K562 (cell line): ENCODE measurements around the gene ANXA3. TPM values are rescaled to one million over a fixed set of nuclear protein-coding genes. Genes with fewer than 3 reads are reported as not detected.

Experiments
- FOXM1 ChIP-seq, 2 experiments: fragments of 450-650 bp in 1 of 2; sonication (generic) in 1 of 2; formaldehyde crosslinking in 1 of 2; IDR thresholded peaks; 2 replicates each; pipeline versions ENCODE4 v1.6.1 to v1.9.0; 2017 to 2022; ENCODE audit warnings: low read depth in 2 of 2, mild to moderate bottlenecking in 2 of 2, missing genetic modification reagents in 1 of 2, moderate library complexity in 1 of 2
- HNRNPL ChIP-seq: fragments of 200-400 bp; formaldehyde crosslinking; IDR thresholded peaks from 2 replicates; pipeline ENCODE4 v1.6.1; 2017; ENCODE audit warnings: low read depth, mild to moderate bottlenecking, low read length
- L3MBTL2 ChIP-seq: fragments of 450-650 bp; IDR thresholded peaks from 2 replicates; pipeline ENCODE4 v1.6.1; 2016; ENCODE audit warnings: mild to moderate bottlenecking, moderate library complexity
- MECOM ChIP-seq: fragments of 250-450 bp; sonication (Bioruptor Pico); IDR thresholded peaks from 2 replicates; pipeline ENCODE4 v1.8.0; 2022; ENCODE audit warnings: inconsistent platforms
- RBFOX2 ChIP-seq: fragments of 200-400 bp; formaldehyde crosslinking; IDR thresholded peaks from 2 replicates; pipeline ENCODE4 v1.6.1; 2017; ENCODE audit warnings: low read depth, mild to moderate bottlenecking, low read length, moderate library complexity
- RNF219 ChIP-seq: fragments of 250-450 bp; sonication (Bioruptor Pico); IDR thresholded peaks from 2 replicates; pipeline ENCODE4 v1.5.0; 2022; ENCODE audit warnings: mild to moderate bottlenecking
- ZBTB2 ChIP-seq: fragments of 450-650 bp; IDR thresholded peaks from 2 replicates; pipeline ENCODE4 v1.6.1; 2016; ENCODE audit warnings: antibody characterized with exemption
- ZEB2 ChIP-seq: fragments of 450-650 bp; IDR thresholded peaks from 2 replicates; pipeline ENCODE4 v1.6.1; 2016
- ZFPM2 ChIP-seq: fragments of 250-450 bp; sonication (Bioruptor Pico); IDR thresholded peaks from 2 replicates; pipeline ENCODE4 v1.5.1; 2022; ENCODE audit warnings: mild to moderate bottlenecking
- polyA plus RNA-seq, 8 experiments: library from polyadenylated mRNA; depleted of rRNA in 4 of 8; stranded (reverse) in 5 of 8; unstranded in 3 of 8; fragments of >200 nt; fragmentation: Nextera tagmentation in 2 of 8; fragmentation: Illumina TruSeq in 1 of 8; extraction: Ambion mirVana in 2 of 8; extraction: Trizol in 1 of 8; gene quantifications; 2 replicates each; pipeline versions ENCODE4 v1.2.1 to v1.2.3, GENCODE V29; 2011 to 2014; ENCODE audit warnings: inconsistent platforms in 1 of 8, missing spikeins in 1 of 8
- total RNA-seq, 7 experiments: library from RNA; depleted of rRNA in 6 of 7; stranded (reverse); fragments of >200 nt in 6 of 7; fragmentation: Illumina TruSeq in 2 of 7; extraction: Trizol in 2 of 7; gene quantifications; 2 replicates each; pipeline versions ENCODE4 v1.2.1 to v1.2.3, GENCODE V29; 2011 to 2021; ENCODE audit warnings: low replicate concordance in 1 of 7
- TF ChIP-seq, protein P1 (sequence below): sonication (generic); formaldehyde crosslinking; IDR thresholded peaks from 2 replicates; pipeline ENCODE4 v1.8.0; 2022; ENCODE audit warnings: mild to moderate bottlenecking, missing genetic modification reagents, borderline replicate concordance
- TF ChIP-seq, protein P2 (sequence below): fragments of 250-450 bp; sonication (Bioruptor Pico); IDR thresholded peaks from 2 replicates; pipeline ENCODE4 v1.5.1; 2021; ENCODE audit warnings: mild to moderate bottlenecking
- TF ChIP-seq, protein P3 (sequence below): fragments of 450-650 bp; IDR thresholded peaks from one replicate; pipeline ENCODE4 v1.6.1; 2018; ENCODE audit warnings: mild to moderate bottlenecking, moderate library complexity; ENCODE audit not compliant: partially characterized antibody
- TF ChIP-seq, protein P4 (sequence below): fragments of 250-450 bp; sonication (Bioruptor Pico); IDR thresholded peaks from 2 replicates; pipeline ENCODE4 v1.5.0; 2020; ENCODE audit warnings: mild to moderate bottlenecking, borderline replicate concordance

The ANXA3 gene
- total and polyA plus RNA-seq, 9 of the 15 experiments (the other 6 are each of a cell fraction or from before 2014, with no cell fraction given): 6.3 to 15.5 (median 9.8) TPM

- no peak for TF ChIP-seq RNF219 (CRISPR knock-in tag)
- TF ChIP-seq HNRNPL: no peak
- TF ChIP-seq RBFOX2: peak; percentile 25; the same call in 1 of the 2 replicates
- TF ChIP-seq, protein P1, sequence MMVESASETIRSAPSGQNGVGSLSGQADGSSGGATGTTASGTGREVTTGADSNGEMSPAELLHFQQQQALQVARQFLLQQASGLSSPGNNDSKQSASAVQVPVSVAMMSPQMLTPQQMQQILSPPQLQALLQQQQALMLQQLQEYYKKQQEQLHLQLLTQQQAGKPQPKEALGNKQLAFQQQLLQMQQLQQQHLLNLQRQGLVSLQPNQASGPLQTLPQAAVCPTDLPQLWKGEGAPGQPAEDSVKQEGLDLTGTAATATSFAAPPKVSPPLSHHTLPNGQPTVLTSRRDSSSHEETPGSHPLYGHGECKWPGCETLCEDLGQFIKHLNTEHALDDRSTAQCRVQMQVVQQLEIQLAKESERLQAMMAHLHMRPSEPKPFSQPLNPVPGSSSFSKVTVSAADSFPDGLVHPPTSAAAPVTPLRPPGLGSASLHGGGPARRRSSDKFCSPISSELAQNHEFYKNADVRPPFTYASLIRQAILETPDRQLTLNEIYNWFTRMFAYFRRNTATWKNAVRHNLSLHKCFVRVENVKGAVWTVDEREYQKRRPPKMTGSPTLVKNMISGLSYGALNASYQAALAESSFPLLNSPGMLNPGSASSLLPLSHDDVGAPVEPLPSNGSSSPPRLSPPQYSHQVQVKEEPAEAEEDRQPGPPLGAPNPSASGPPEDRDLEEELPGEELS (CRISPR knock-in tag): no peak
- TF ChIP-seq, protein P2, sequence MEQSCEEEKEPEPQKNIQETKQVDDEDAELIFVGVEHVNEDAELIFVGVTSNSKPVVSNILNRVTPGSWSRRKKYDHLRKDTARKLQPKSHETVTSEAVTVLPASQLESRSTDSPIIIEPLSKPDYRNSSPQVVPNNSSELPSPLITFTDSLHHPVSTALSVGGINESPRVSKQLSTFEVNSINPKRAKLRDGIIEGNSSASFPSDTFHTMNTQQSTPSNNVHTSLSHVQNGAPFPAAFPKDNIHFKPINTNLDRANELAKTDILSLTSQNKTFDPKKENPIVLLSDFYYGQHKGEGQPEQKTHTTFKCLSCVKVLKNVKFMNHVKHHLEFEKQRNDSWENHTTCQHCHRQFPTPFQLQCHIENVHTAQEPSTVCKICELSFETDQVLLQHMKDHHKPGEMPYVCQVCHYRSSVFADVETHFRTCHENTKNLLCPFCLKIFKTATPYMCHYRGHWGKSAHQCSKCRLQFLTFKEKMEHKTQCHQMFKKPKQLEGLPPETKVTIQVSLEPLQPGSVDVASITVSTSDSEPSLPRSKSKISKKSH (CRISPR knock-in tag): no peak
- TF ChIP-seq, protein P3, sequence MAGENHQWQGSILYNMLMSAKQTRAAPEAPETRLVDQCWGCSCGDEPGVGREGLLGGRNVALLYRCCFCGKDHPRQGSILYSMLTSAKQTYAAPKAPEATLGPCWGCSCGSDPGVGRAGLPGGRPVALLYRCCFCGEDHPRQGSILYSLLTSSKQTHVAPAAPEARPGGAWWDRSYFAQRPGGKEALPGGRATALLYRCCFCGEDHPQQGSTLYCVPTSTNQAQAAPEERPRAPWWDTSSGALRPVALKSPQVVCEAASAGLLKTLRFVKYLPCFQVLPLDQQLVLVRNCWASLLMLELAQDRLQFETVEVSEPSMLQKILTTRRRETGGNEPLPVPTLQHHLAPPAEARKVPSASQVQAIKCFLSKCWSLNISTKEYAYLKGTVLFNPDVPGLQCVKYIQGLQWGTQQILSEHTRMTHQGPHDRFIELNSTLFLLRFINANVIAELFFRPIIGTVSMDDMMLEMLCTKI: no peak
- TF ChIP-seq ZEB2: peak; percentile 48; the same call in 1 of the 2 replicates
- peak; percentile 60; the same call in 1 of the 2 replicates for TF ChIP-seq ZBTB2
- no peak; the same call in 1 of the 2 replicates for TF ChIP-seq FOXM1 (IDR thresholded peaks at IDR 0.05; ENCODE audit: low read depth)
- TF ChIP-seq FOXM1 (CRISPR knock-in tag; IDR thresholded peaks at IDR 0.05; ENCODE audit: low read depth): no peak
- peak; percentile 41 for TF ChIP-seq L3MBTL2
- TF ChIP-seq, protein P4, sequence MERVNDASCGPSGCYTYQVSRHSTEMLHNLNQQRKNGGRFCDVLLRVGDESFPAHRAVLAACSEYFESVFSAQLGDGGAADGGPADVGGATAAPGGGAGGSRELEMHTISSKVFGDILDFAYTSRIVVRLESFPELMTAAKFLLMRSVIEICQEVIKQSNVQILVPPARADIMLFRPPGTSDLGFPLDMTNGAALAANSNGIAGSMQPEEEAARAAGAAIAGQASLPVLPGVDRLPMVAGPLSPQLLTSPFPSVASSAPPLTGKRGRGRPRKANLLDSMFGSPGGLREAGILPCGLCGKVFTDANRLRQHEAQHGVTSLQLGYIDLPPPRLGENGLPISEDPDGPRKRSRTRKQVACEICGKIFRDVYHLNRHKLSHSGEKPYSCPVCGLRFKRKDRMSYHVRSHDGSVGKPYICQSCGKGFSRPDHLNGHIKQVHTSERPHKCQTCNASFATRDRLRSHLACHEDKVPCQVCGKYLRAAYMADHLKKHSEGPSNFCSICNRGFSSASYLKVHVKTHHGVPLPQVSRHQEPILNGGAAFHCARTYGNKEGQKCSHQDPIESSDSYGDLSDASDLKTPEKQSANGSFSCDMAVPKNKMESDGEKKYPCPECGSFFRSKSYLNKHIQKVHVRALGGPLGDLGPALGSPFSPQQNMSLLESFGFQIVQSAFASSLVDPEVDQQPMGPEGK (CRISPR knock-in tag): 0 out of 2 replicates have a peak, but pooled peaks have one; percentile 22
- no peak for TF ChIP-seq MECOM
- TF ChIP-seq ZFPM2 (CRISPR knock-in tag): no peak
These were observed 105.4 kb downstream of the ANXA3 start (continued) for GRCh38 chr4:78656968-78657445.
